ENCODE data around the gene PDCD2L. TPM values are rescaled to one million over a fixed set of nuclear protein-coding genes. Genes with fewer than 3 reads are reported as not detected.
A peak's percentile ranks its signal among the peaks of the same experiment; 100 is the strongest.

PDCD2L gene
- total RNA-seq, 1 experiment from 2014 or later: 14.8 TPM

- peak in 1 of 2 experiments; percentile 35 for DNase-seq
- Histone ChIP-seq H4K20me1 (ENCODE audit: insufficient read depth) (peaks cover 16% of the 10 kb centered on the region; the same call in 1 of the 2 replicates), H3K4me2 (peak overlapping the region; percentile 81), H3K79me2 (ENCODE audit: low read depth) (peaks cover 48% of the 10 kb centered on the region), H2AFZ (peak overlapping the region; percentile 93), H3K9me3 (ENCODE audit: insufficient read depth, low read depth) (no peaks in the 10 kb centered on the region), H3K27ac (peak overlapping the region; percentile 52; the same call in 1 of the 2 replicates), H3F3A (ENCODE audit: insufficient read depth, low read depth) (peaks cover 22% of the 10 kb centered on the region; the same call in 1 of the 2 replicates), H3K4me3 (peak overlapping the region; percentile 80), H3K36me3 (ENCODE audit: low read depth) (peaks cover 35% of the 10 kb centered on the region), H3K4me1 (replicated peaks; ENCODE audit: insufficient read depth) (peaks cover 16% of the 10 kb centered on the region), H3K9me2 (ENCODE audit: insufficient read depth) (no peaks in the 10 kb centered on the region), H3K27me3 (ENCODE audit: insufficient read depth, low read depth) (no peaks in the 10 kb centered on the region)
- ChIA-PET CTCF (interaction anchor here (0.6 to 0.7 kb wide), 2 partner anchors 8 to 781 kb away, joined by 3 to 7 read pairs; no protein-coding TSS in a partner anchor), POLR2A (ENCODE audit: unreplicated experiment) (interaction anchor here (0.6 kb wide), 1 partner anchor 193 kb away, joined by 4 read pairs; no protein-coding TSS in a partner anchor)
- intact Hi-C loops (cut with micrococcal nuclease; ENCODE audit: unreplicated experiment): no loop called here
- TF ChIP-seq EZH2 (IDR thresholded peaks at IDR 0.05; ENCODE audit: low read depth): no peak
- no peak for TF ChIP-seq CTCF (conservative IDR thresholded peaks at IDR 0.05)
- TSS peak; percentile 7 for BruUV-seq (replicated peaks)
These were observed 38.5 kb upstream of the PDCD2L start for GRCh38 chr19:34365463-34366401.

- Histone ChIP-seq H3K36me3 (ENCODE audit: low read depth) (peaks cover 43% of the 10 kb centered on the region), H3K4me2 (peak overlapping the region; percentile 81), H3K9me2 (ENCODE audit: insufficient read depth) (no peaks in the 10 kb centered on the region), H3K27me3 (ENCODE audit: insufficient read depth, low read depth) (no peaks in the 10 kb centered on the region), H3K27ac (no peak overlapping the region), H4K20me1 (ENCODE audit: insufficient read depth) (peaks cover 16% of the 10 kb centered on the region; the same call in 1 of the 2 replicates), H3K9me3 (ENCODE audit: insufficient read depth, low read depth) (no peaks in the 10 kb centered on the region), H2AFZ (no peak overlapping the region), H3K4me3 (peak overlapping the region; percentile 80; the same call in 1 of the 2 replicates), H3K4me1 (replicated peaks; ENCODE audit: insufficient read depth) (peaks cover 16% of the 10 kb centered on the region), H3F3A (ENCODE audit: insufficient read depth, low read depth) (peaks cover 21% of the 10 kb centered on the region; the same call in 1 of the 2 replicates), H3K79me2 (ENCODE audit: low read depth) (peaks cover 49% of the 10 kb centered on the region)
- BruUV-seq (replicated peaks): no TSS peak
- TF ChIP-seq CTCF (conservative IDR thresholded peaks at IDR 0.05) (no peak), EZH2 (IDR thresholded peaks at IDR 0.05; ENCODE audit: low read depth) (no peak)
- intact Hi-C loops (cut with micrococcal nuclease; ENCODE audit: unreplicated experiment): no loop called here
- ChIA-PET CTCF (no interaction called here), POLR2A (ENCODE audit: unreplicated experiment) (no interaction called here)
- no peak for DNase-seq
These were observed 37.2 kb upstream of the PDCD2L start for GRCh38 chr19:34366738-34367623.

- no peak overlapping the region for H3K4me3 ChIP-seq
- H3K4me2 ChIP-seq: no peak overlapping the region
- H4K20me1 ChIP-seq (ENCODE audit: insufficient read depth): peaks cover 16% of the 10 kb centered on the region; the same call in 1 of the 2 replicates
- no peak for DNase-seq
- POLR2A ChIA-PET (ENCODE audit: unreplicated experiment): no interaction called here
- peaks cover 43% of the 10 kb centered on the region for H3K36me3 ChIP-seq (ENCODE audit: low read depth)
- CTCF ChIA-PET: no interaction called here
- H3K27ac ChIP-seq: no peak overlapping the region
- no peaks in the 10 kb centered on the region for H3K9me2 ChIP-seq (ENCODE audit: insufficient read depth)
- peaks cover 16% of the 10 kb centered on the region for H3K4me1 ChIP-seq (replicated peaks; ENCODE audit: insufficient read depth)
- intact Hi-C loops (cut with micrococcal nuclease; ENCODE audit: unreplicated experiment): no loop called here
- no peaks in the 10 kb centered on the region for H3K27me3 ChIP-seq (ENCODE audit: insufficient read depth, low read depth)
- H3K9me3 ChIP-seq (ENCODE audit: insufficient read depth, low read depth): no peaks in the 10 kb centered on the region
- peaks cover 14% of the 10 kb centered on the region; the same call in 1 of the 2 replicates for H3F3A ChIP-seq (ENCODE audit: insufficient read depth, low read depth)
- H3K79me2 ChIP-seq (ENCODE audit: low read depth): peaks cover 49% of the 10 kb centered on the region
- H2AFZ ChIP-seq: no peak overlapping the region
- TF ChIP-seq EZH2 (IDR thresholded peaks at IDR 0.05; ENCODE audit: low read depth): no peak
- no peak for TF ChIP-seq CTCF (conservative IDR thresholded peaks at IDR 0.05)
- no TSS peak for BruUV-seq (replicated peaks)
These were observed 36.6 kb upstream of the PDCD2L start for GRCh38 chr19:34367624-34367957.
